Right cardiac atrium (tissue), 5 donors: ENCODE data around the gene CMTM3. TPM values are rescaled to one million over a fixed set of nuclear protein-coding genes. Genes with fewer than 3 reads are reported as not detected.
"Not testable (repeated sequence)": the region's sequence is repeated elsewhere in the genome, so short reads cannot be mapped to it uniquely, and the experiment has no call there.

ENCODE experiments used
- ATAC-seq, 2 donors: fragments of 200-7000 bp; cut with Tn5 transposase; one replicate each; pipeline versions ENCODE4 v1.8.0 to v1.9.1; 2020; ENCODE audit warnings: moderate library complexity in 2 of 2, mild to moderate bottlenecking in 1 of 2
- DNase-seq, 3 donors: peaks; one replicate each; pipeline ENCODE4 v3.0.0-alpha.2; 2020
- H3K27ac ChIP-seq: one replicate; pipeline ENCODE4 v1.5.1; 2013; ENCODE audit warnings: mild to moderate bottlenecking, low read length, control low read depth, moderate library complexity
- H3K27me3 ChIP-seq: one replicate; pipeline ENCODE4 v1.6.1; 2013; ENCODE audit not compliant: control insufficient read depth, insufficient read depth
- H3K4me1 ChIP-seq: one replicate; pipeline ENCODE4 v1.6.1; 2013; ENCODE audit warnings: low read length; ENCODE audit not compliant: control insufficient read depth, insufficient read depth
- H3K4me3 ChIP-seq: one replicate; pipeline ENCODE4 v1.5.1; 2013; ENCODE audit warnings: low read length, control low read depth
- H3K9me3 ChIP-seq: one replicate; pipeline ENCODE4 v1.6.1; 2013; ENCODE audit warnings: low read length; ENCODE audit not compliant: control insufficient read depth
- WGBS: extraction: QIAGEN DNeasy Blood & Tissue Kit; methylation state at CpG from one replicate; pipeline ENCODE4 v1.1.7; 2013; 5-methylcytosine and 5-hydroxymethylcytosine counted together
- intact Hi-C, 4 donors: fragments of 100-400 bp; cut with DNase I; formaldehyde crosslinking; loops; one replicate each; pipeline versions ENCODE4 v1.11.0 to v1.14.0; 2022 to 2023
- polyA plus RNA-seq: library from polyadenylated mRNA; stranded (reverse); fragments of 200-250 nt; gene quantifications from one replicate; pipeline ENCODE4 v1.2.3, GENCODE V29; 2013
- total RNA-seq, 4 donors: library from RNA; stranded (reverse); fragmentation: NEBNext Ultra II Directional; extraction: Animal tissue kit (Norgen Biotek cat#: 25700); gene quantifications; one replicate each; pipeline ENCODE4 v1.2.1, GENCODE V29; 2021
- donor health status: healthy with polysubstance abuse.
- donor health status: DM: no; HTN: yes; CAD: no.
- donor health status: DM: no; HTN: no; CAD: no.
- donor health status: DM: no; HTN: yes; CAD: no; lungs with severe emphysema.
- donor health status: DM: yes; HTN: yes; CAD: no.

CMTM3 gene
- total and polyA plus RNA-seq, 5 donors: 10.3 to 17.4 (median 13.5) TPM

- intact Hi-C loops: no loop called here
- Histone ChIP-seq H3K9me3 (no peaks in the 10 kb centered on the region), H3K4me1 (no peaks in the 10 kb centered on the region), H3K27ac (no peak overlapping the region), H3K27me3 (no peaks in the 10 kb centered on the region), H3K4me3 (no peak overlapping the region)
- 69% methylated on average over 7 of the region's 7 CpGs for WGBS
- ATAC-seq: no peak
- no peak for DNase-seq
Observed at GRCh38 chr16:66652661-66653360, 48.3 kb downstream of the CMTM3 start.

DNA sequence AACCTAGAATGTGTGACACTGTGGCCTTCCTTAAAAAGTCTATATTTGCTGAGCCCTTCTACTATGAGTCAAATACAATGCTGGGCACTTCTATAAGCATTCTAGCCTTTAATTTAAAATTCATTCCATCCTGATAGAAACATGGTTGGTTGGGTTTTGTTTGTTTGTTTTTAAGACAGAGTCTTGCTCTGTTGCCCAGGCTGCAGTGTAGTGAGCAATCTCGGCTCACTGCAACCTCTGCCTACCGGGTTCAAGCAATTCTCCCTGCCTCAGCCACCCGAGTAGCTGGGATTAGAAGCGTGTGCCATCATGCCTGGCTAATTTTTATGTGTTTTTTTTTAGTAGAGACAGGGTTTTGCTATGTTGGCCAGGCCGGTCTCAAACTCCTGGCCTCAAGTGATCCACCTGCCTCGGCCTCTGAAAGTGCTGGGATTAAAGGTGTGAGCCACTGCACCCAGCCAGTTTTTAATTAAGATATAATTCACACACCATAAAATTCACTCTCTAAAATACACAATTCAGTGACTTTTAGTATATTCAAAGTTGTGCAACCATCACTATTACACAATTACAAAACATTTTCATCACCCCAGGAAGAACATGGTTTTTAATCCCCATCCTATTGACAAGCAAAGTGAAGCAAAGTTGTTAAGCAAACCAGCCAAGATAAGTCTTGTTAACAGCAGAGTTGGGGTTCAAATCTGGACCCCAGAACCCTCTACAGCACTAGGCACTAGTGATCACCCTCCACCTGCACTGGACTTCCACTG is 49.3 kb downstream of the CMTM3 start:
- intact Hi-C loops: no loop called here
- no peak overlapping the region for H3K27ac ChIP-seq
- H3K27me3 ChIP-seq: no peaks in the 10 kb centered on the region
- no peak overlapping the region for H3K4me3 ChIP-seq
- H3K9me3 ChIP-seq: no peaks in the 10 kb centered on the region
- ATAC-seq (no peak), DNase-seq (no peak)
- WGBS: 95% methylated on average over 6 of the region's 6 CpGs
- no peaks in the 10 kb centered on the region for H3K4me1 ChIP-seq

DNA sequence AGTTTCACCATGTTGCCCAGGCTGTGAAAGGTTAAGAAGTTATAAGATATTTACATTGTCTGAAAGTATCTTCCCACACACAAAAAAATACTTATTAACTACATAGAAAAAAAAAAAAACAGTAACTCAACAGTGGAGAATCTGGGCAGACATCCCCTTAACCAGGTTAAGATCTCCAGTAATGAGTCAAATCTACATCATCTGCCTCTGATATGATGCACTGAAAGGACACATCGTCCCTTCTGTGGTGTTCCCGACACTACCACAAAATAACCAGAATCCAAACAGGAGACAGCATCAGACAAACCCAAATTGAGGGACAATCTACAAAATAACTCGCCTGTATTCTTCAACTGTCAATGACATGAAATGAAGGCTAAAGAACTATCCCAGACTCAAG is 52.0 kb downstream of the CMTM3 start:
- no peak for DNase-seq
- Histone ChIP-seq H3K9me3 (no peaks in the 10 kb centered on the region), H3K4me3 (no peak overlapping the region), H3K27ac (no peak overlapping the region), H3K4me1 (peaks cover 4% of the 10 kb centered on the region), H3K27me3 (no peaks in the 10 kb centered on the region)
- 96% methylated on average over 3 of the region's 3 CpGs for WGBS
- no peak for ATAC-seq
- intact Hi-C loops: no loop called here

- WGBS: 73% methylated on average over 6 of the region's 6 CpGs
- Histone ChIP-seq H3K4me3 (no peak overlapping the region), H3K9me3 (no peaks in the 10 kb centered on the region), H3K27ac (no peak overlapping the region), H3K4me1 (peaks cover 4% of the 10 kb centered on the region), H3K27me3 (no peaks in the 10 kb centered on the region)
- DNase-seq: no peak
- ATAC-seq: no peak
- intact Hi-C loops: no loop called here
Observed at GRCh38 chr16:66658143-66658859, 53.8 kb downstream of the CMTM3 start.

- Histone ChIP-seq H3K9me3 (no peaks in the 10 kb centered on the region), H3K4me3 (no peak overlapping the region), H3K27me3 (no peaks in the 10 kb centered on the region), H3K27ac (no peak overlapping the region), H3K4me1 (peaks cover 4% of the 10 kb centered on the region)
- no peak for ATAC-seq
- no peak for DNase-seq
- intact Hi-C loops: no loop called here
- 98% methylated on average over 5 of the region's 5 CpGs for WGBS
Observed at GRCh38 chr16:66658860-66659190, 54.3 kb downstream of the CMTM3 start.

DNA sequence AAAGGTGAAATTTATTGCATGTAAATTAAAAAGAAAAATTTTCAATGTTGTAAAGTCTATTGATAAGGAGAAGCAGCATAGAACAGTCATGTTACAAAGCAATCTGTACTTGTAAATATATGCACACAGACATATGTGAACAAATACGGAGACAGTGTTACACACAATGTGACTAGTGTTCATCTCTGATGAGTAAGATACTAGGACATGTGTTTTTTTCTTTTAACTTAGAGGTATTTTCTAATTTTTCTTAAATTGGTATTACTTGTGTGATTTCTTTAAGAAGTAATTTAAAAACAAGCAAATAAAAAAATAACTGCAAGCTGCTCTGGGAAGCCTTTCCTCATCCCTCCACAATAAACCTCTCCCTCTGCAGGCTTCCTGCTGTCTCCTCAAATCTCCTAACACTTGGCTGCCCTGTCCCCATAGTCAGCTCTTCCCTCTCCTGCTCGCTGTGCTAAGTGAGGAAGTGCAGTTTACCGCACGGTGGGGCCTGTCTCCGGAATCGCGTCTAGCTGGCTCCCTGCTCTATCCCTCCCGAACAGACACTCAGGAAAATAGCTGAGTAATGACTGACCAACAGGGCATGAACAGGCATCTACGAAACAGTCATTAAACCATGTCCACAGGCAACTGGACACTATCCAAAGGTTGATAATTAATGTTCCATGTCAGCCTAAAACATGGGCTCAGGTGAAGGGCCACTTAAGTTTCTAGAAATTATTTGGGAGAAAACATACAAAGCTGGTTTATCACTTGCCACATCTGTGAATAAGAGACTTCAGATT is 56.1 kb downstream of the CMTM3 start:
- peak overlapping the region; percentile 12 for H3K27ac ChIP-seq
- H3K27me3 ChIP-seq: no peaks in the 10 kb centered on the region
- DNase-seq (peak; percentile 67 to 83 (median 80)), ATAC-seq (peak; percentile 97 to 98)
- peaks cover 4% of the 10 kb centered on the region for H3K4me1 ChIP-seq
- H3K9me3 ChIP-seq: no peaks in the 10 kb centered on the region
- intact Hi-C loops: no loop called here
- H3K4me3 ChIP-seq: no peak overlapping the region
- 8% methylated on average over 9 of the region's 9 CpGs for WGBS

DNA sequence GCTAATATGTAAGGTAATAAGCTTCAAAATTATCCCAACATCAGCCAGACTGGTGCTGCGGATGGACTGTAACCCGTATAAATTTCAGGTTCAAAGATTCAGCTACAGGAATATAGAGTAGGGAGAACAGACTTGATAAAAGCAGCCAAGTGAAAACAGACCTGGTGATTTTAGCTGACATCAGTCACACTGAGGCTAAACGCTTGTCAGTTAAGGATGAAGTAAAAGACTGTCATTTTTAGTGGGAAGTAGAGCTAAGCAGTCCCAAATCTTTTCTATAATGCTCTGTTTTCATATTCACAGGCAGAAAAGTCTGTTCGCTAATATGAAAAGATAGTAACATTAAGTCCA is 56.7 kb downstream of the CMTM3 start:
- WGBS: 64% methylated on average over 4 of the region's 4 CpGs
- no peak overlapping the region for H3K4me3 ChIP-seq
- peaks cover 4% of the 10 kb centered on the region for H3K4me1 ChIP-seq
- intact Hi-C loops: no loop called here
- H3K9me3 ChIP-seq: no peaks in the 10 kb centered on the region
- DNase-seq (no peak), ATAC-seq (no peak)
- H3K27ac ChIP-seq: peak overlapping the region; percentile 12
- H3K27me3 ChIP-seq: no peaks in the 10 kb centered on the region

DNA sequence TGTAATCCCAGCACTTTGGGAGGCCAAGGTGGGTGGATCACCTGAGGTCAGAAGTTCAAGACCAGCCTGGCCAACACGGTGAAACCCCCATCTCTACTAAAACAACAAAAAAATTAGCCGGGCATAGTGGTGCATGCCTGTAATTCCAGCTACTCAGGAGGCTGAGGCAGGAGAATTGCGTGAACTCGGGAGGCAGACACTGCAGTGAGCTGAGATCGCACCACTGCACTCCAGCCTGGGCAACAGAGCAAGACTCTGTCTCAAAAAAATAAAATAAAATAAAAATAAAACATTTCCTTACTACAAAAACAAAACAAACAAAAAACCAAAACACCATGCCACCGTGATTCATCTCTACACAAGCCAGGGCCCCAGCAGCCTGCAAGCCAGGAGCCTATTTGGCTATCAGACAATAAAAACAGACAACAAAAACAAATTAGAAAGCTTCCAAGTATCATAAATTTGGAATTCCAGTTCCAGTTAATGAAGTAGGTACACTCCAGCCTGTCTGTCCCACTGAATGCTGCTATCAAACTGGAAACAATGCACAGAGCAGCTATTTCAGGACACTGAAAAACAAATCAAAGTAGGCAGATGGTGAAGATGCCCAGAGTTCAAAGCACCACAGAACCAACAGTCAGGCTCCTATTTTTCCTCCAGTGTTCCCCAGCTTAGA is 57.3 kb downstream of the CMTM3 start:
- H3K27me3 ChIP-seq, H3K9me3 ChIP-seq, H3K4me1 ChIP-seq, H3K4me3 ChIP-seq, H3K27ac ChIP-seq, DNase-seq, intact Hi-C loops: not testable (repeated sequence)
- ATAC-seq: peak in 1 of 2 donors; percentile 40
- 76% methylated on average over 6 of the region's 6 CpGs for WGBS

GRCh38 chr16:66662445-66663194 is 58.1 kb downstream of the CMTM3 start:
- Histone ChIP-seq H3K27me3 (no peaks in the 10 kb centered on the region), H3K4me1 (peaks cover 4% of the 10 kb centered on the region), H3K4me3 (no peak overlapping the region), H3K27ac (peak overlapping the region; percentile 67), H3K9me3 (no peaks in the 10 kb centered on the region)
- ATAC-seq (peak; percentile 66 to 71), DNase-seq (no peak)
- intact Hi-C loops: no loop called here
- WGBS: 70% methylated on average over 7 of the region's 7 CpGs
